ENCODE data around the gene ODF2L. TPM values are rescaled to one million over a fixed set of nuclear protein-coding genes. Genes with fewer than 3 reads are reported as not detected.

The ODF2L gene
- total and polyA plus RNA-seq, 2 of the 13 experiments (the other 11 are each of a cell fraction or from before 2014, with no cell fraction given) = 0.07 TPM; not detected in 1

DNA sequence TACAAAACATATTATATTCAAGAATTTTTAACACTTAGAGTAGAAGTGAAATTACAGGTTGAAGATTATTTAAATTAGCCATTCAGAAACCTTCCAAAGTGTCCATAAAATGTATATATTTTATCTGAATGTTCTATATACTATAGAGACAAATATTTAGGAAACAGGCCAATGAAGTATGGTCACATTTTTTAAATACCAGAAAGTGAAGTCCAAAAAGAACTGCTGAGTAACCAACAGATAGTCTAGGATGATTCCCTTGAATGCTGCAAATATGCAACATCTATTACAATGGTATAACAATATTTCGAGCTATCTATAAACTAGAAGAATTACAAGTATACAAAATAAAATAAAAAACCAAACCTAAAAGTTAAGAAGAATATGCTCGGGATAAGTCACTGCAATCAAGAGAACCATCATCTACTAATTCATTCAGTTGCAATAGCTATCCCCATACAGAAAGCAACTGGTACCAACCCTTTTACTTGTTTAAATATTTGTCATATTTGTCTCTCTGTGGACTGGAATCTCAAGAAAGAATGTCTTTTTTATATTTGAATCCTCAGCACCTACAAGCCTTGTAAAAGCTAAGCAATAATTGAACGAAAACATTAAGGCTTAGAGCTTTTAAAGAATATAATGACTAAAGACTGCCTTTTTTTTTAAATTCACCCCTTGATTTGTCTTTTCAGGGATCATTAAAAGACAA is 8.1 kb downstream of the ODF2L start:
- Histone ChIP-seq H3K9me3 (ENCODE audit: low read length) (no peaks in the 10 kb centered on the region), H3K27ac (ENCODE audit: extremely low read length, insufficient read depth, low read length) (no peak overlapping the region), H3K4me1 (ENCODE audit: insufficient read depth, low read length) (no peaks in the 10 kb centered on the region), H3K4me3 (replicated peaks in 1 of 3; ENCODE audit: insufficient read depth in 1 of 3, low read depth in 2 of 3, low read length in 3 of 3) (no peak overlapping the region), H3K36me3 (replicated peaks in 1 of 2; ENCODE audit: control insufficient read depth in 1 of 2, insufficient read depth in 2 of 2, low read length in 2 of 2) (no peaks in the 10 kb centered on the region), H4K20me1 (ENCODE audit: insufficient read depth, low read length) (no peaks in the 10 kb centered on the region), H3K27me3 (ENCODE audit: control insufficient read depth in 1 of 2, insufficient read depth in 2 of 2, low read length in 2 of 2) (no peaks in the 10 kb centered on the region), H3K4me2 (ENCODE audit: low read depth, low read length) (no peak overlapping the region), H3K9ac (ENCODE audit: insufficient read depth, low read depth, low read length) (no peak overlapping the region), H3K79me2 (ENCODE audit: insufficient read depth, low read length) (no peaks in the 10 kb centered on the region), H2AFZ (ENCODE audit: low read length) (no peak overlapping the region)
- in situ Hi-C loops (cut with HindIII; ENCODE audit: extremely low pct_ligation_motif_present, low pct_unique_long_range_greater_than_20kb) = loop anchor here (10.0 kb wide), 1 partner anchor 117 kb away; no protein-coding TSS in a partner anchor
- TF ChIP-seq DPF2 (CRISPR knock-in tag; IDR thresholded peaks at IDR 0.05; ENCODE audit: borderline replicate concordance, low read depth) (no peak), ZNF792 (CRISPR knock-in tag; IDR thresholded peaks at IDR 0.05) (no peak), ZNF552 (CRISPR knock-in tag; IDR thresholded peaks at IDR 0.05; ENCODE audit: borderline replicate concordance) (no peak), TRIM24 (CRISPR knock-in tag; IDR thresholded peaks at IDR 0.05) (no peak), ARID3A (IDR thresholded peaks at IDR 0.05; ENCODE audit: low read depth, low read length) (no peak), TAF15 (IDR thresholded peaks at IDR 0.05; ENCODE audit: low read depth, low read length, poor library complexity, severe bottlenecking) (no peak), ZNF883 (CRISPR knock-in tag; IDR thresholded peaks at IDR 0.05; ENCODE audit: not compliant biosample characterization) (no peak), HDAC1 (CRISPR knock-in tag; IDR thresholded peaks at IDR 0.05) (no peak), SAFB2 (CRISPR knock-in tag; IDR thresholded peaks at IDR 0.05; ENCODE audit: borderline replicate concordance, low read depth) (no peak), KDM2A (CRISPR knock-in tag; IDR thresholded peaks at IDR 0.05; ENCODE audit: borderline replicate concordance, low read depth) (no peak), NFYC (CRISPR knock-in tag; IDR thresholded peaks at IDR 0.05) (no peak)
- TF ChIP-seq, protein P1, sequence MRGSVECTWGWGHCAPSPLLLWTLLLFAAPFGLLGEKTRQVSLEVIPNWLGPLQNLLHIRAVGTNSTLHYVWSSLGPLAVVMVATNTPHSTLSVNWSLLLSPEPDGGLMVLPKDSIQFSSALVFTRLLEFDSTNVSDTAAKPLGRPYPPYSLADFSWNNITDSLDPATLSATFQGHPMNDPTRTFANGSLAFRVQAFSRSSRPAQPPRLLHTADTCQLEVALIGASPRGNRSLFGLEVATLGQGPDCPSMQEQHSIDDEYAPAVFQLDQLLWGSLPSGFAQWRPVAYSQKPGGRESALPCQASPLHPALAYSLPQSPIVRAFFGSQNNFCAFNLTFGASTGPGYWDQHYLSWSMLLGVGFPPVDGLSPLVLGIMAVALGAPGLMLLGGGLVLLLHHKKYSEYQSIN (CRISPR knock-in tag; IDR thresholded peaks at IDR 0.05; ENCODE audit: borderline replicate concordance) = no peak
- TF ChIP-seq, protein P2, sequence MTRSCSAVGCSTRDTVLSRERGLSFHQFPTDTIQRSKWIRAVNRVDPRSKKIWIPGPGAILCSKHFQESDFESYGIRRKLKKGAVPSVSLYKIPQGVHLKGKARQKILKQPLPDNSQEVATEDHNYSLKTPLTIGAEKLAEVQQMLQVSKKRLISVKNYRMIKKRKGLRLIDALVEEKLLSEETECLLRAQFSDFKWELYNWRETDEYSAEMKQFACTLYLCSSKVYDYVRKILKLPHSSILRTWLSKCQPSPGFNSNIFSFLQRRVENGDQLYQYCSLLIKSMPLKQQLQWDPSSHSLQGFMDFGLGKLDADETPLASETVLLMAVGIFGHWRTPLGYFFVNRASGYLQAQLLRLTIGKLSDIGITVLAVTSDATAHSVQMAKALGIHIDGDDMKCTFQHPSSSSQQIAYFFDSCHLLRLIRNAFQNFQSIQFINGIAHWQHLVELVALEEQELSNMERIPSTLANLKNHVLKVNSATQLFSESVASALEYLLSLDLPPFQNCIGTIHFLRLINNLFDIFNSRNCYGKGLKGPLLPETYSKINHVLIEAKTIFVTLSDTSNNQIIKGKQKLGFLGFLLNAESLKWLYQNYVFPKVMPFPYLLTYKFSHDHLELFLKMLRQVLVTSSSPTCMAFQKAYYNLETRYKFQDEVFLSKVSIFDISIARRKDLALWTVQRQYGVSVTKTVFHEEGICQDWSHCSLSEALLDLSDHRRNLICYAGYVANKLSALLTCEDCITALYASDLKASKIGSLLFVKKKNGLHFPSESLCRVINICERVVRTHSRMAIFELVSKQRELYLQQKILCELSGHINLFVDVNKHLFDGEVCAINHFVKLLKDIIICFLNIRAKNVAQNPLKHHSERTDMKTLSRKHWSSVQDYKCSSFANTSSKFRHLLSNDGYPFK (CRISPR knock-in tag; IDR thresholded peaks at IDR 0.05; ENCODE audit: borderline replicate concordance) = no peak
- TF ChIP-seq, protein P3, sequence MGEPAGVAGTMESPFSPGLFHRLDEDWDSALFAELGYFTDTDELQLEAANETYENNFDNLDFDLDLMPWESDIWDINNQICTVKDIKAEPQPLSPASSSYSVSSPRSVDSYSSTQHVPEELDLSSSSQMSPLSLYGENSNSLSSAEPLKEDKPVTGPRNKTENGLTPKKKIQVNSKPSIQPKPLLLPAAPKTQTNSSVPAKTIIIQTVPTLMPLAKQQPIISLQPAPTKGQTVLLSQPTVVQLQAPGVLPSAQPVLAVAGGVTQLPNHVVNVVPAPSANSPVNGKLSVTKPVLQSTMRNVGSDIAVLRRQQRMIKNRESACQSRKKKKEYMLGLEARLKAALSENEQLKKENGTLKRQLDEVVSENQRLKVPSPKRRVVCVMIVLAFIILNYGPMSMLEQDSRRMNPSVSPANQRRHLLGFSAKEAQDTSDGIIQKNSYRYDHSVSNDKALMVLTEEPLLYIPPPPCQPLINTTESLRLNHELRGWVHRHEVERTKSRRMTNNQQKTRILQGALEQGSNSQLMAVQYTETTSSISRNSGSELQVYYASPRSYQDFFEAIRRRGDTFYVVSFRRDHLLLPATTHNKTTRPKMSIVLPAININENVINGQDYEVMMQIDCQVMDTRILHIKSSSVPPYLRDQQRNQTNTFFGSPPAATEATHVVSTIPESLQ (CRISPR knock-in tag; conservative IDR thresholded peaks at IDR 0.05) = no peak
- TF ChIP-seq, protein P4, sequence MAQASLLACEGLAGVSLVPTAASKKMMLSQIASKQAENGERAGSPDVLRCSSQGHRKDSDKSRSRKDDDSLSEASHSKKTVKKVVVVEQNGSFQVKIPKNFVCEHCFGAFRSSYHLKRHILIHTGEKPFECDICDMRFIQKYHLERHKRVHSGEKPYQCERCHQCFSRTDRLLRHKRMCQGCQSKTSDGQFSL (CRISPR knock-in tag; IDR thresholded peaks at IDR 0.05) = no peak
- DNase-seq (ENCODE audit: low spot score) = no peak
- intact Hi-C loops (cut with micrococcal nuclease; ENCODE audit: unreplicated experiment) = no loop called here
- ChIA-PET CTCF (ENCODE audit: low intra/inter-chr PET ratio, low total read pairs) (no interaction called here), POLR2A (no interaction called here)
- under 1% methylated on average over 3 of the region's 3 CpGs for WGBS (ENCODE audit: low lambda C conversion rate)
- ATAC-seq = no peak
- BruUV-seq (replicated peaks) = no TSS peak
- no peak for FAIRE-seq

Data from HepG2 (cell line).